Measurements from ENCODE around the gene ATP6V1A.

ATP6V1A gene

DNA sequence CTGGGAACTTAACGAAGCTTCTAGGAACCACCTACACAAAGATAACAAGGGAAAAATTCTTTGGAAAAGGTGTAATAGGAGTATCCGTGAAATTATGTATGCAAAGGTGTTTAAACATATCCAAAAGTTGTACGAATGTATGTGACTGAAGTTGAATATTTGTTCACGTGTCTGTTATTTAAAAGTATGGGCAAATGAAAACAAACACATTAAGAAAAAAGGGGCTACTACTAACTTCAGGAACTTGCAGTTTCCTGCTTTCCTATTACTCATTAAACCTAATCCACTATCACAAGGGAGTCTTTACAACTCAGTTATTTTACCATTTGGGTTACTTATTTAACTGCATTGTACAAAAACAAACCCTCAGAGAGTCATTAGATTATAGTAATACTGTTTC lies 57.8 kb downstream of the ATP6V1A start:
- TF ChIP-seq ZFP3 (CRISPR knock-in tag; IDR thresholded peaks at IDR 0.05) (no peak), BACH2 (CRISPR knock-in tag; IDR thresholded peaks at IDR 0.05; ENCODE audit: borderline replicate concordance) (no peak)
- ATAC-seq = no peak

DNA sequence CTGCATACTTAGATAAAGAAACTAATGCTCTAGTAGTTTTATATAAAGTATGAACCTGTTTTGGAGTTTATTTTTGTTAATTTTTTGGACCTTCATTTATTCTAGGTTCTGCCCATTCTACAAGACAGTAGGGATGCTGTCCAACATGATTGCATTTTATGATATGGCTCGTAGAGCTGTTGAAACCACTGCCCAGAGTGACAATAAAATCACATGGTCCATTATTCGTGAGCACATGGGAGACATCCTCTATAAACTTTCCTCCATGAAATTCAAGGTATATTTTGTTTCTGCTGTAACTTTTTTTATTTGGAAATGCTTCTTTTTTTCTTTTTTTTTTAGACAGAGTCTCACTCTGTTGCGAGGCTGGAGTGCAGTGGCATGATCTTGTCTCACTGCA lies 58.4 kb downstream of the ATP6V1A start:
- TF ChIP-seq, protein P1, sequence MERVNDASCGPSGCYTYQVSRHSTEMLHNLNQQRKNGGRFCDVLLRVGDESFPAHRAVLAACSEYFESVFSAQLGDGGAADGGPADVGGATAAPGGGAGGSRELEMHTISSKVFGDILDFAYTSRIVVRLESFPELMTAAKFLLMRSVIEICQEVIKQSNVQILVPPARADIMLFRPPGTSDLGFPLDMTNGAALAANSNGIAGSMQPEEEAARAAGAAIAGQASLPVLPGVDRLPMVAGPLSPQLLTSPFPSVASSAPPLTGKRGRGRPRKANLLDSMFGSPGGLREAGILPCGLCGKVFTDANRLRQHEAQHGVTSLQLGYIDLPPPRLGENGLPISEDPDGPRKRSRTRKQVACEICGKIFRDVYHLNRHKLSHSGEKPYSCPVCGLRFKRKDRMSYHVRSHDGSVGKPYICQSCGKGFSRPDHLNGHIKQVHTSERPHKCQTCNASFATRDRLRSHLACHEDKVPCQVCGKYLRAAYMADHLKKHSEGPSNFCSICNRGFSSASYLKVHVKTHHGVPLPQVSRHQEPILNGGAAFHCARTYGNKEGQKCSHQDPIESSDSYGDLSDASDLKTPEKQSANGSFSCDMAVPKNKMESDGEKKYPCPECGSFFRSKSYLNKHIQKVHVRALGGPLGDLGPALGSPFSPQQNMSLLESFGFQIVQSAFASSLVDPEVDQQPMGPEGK (CRISPR knock-in tag; IDR thresholded peaks at IDR 0.05; ENCODE audit: borderline replicate concordance) = no peak
- TF ChIP-seq OSR1 (CRISPR knock-in tag; IDR thresholded peaks at IDR 0.05) (no peak), ISL1 (CRISPR knock-in tag; IDR thresholded peaks at IDR 0.05) (no peak), CSDC2 (CRISPR knock-in tag; IDR thresholded peaks at IDR 0.05) (no peak), BACH2 (CRISPR knock-in tag; IDR thresholded peaks at IDR 0.05; ENCODE audit: borderline replicate concordance) (no peak), PPARA (CRISPR knock-in tag; IDR thresholded peaks at IDR 0.05; ENCODE audit: borderline replicate concordance) (no peak), ZNF70 (CRISPR knock-in tag; IDR thresholded peaks at IDR 0.05) (no peak), ZNF565 (CRISPR knock-in tag; conservative IDR thresholded peaks at IDR 0.05; ENCODE audit: low read depth) (no peak), GLIS3 (CRISPR knock-in tag; IDR thresholded peaks at IDR 0.05) (no peak), ARNTL (CRISPR knock-in tag; IDR thresholded peaks at IDR 0.05; ENCODE audit: borderline replicate concordance, low read depth) (no peak), ZNF8 (CRISPR knock-in tag; IDR thresholded peaks at IDR 0.05) (no peak), SNAI2 (CRISPR knock-in tag; IDR thresholded peaks at IDR 0.05) (no peak), ZFP30 (CRISPR knock-in tag; IDR thresholded peaks at IDR 0.05) (no peak)
- TF ChIP-seq, protein P2, sequence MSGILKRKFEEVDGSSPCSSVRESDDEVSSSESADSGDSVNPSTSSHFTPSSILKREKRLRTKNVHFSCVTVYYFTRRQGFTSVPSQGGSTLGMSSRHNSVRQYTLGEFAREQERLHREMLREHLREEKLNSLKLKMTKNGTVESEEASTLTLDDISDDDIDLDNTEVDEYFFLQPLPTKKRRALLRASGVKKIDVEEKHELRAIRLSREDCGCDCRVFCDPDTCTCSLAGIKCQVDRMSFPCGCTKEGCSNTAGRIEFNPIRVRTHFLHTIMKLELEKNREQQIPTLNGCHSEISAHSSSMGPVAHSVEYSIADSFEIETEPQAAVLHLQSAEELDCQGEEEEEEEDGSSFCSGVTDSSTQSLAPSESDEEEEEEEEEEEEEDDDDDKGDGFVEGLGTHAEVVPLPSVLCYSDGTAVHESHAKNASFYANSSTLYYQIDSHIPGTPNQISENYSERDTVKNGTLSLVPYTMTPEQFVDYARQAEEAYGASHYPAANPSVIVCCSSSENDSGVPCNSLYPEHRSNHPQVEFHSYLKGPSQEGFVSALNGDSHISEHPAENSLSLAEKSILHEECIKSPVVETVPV (CRISPR knock-in tag; IDR thresholded peaks at IDR 0.05) = no peak
- TF ChIP-seq, protein P3, sequence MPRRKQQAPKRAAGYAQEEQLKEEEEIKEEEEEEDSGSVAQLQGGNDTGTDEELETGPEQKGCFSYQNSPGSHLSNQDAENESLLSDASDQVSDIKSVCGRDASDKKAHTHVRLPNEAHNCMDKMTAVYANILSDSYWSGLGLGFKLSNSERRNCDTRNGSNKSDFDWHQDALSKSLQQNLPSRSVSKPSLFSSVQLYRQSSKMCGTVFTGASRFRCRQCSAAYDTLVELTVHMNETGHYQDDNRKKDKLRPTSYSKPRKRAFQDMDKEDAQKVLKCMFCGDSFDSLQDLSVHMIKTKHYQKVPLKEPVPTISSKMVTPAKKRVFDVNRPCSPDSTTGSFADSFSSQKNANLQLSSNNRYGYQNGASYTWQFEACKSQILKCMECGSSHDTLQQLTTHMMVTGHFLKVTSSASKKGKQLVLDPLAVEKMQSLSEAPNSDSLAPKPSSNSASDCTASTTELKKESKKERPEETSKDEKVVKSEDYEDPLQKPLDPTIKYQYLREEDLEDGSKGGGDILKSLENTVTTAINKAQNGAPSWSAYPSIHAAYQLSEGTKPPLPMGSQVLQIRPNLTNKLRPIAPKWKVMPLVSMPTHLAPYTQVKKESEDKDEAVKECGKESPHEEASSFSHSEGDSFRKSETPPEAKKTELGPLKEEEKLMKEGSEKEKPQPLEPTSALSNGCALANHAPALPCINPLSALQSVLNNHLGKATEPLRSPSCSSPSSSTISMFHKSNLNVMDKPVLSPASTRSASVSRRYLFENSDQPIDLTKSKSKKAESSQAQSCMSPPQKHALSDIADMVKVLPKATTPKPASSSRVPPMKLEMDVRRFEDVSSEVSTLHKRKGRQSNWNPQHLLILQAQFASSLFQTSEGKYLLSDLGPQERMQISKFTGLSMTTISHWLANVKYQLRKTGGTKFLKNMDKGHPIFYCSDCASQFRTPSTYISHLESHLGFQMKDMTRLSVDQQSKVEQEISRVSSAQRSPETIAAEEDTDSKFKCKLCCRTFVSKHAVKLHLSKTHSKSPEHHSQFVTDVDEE (CRISPR knock-in tag; IDR thresholded peaks at IDR 0.05) = no peak
- TF ChIP-seq, protein P4, sequence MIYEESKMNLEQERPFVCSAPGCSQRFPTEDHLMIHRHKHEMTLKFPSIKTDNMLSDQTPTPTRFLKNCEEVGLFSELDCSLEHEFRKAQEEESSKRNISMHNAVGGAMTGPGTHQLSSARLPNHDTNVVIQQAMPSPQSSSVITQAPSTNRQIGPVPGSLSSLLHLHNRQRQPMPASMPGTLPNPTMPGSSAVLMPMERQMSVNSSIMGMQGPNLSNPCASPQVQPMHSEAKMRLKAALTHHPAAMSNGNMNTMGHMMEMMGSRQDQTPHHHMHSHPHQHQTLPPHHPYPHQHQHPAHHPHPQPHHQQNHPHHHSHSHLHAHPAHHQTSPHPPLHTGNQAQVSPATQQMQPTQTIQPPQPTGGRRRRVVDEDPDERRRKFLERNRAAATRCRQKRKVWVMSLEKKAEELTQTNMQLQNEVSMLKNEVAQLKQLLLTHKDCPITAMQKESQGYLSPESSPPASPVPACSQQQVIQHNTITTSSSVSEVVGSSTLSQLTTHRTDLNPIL (CRISPR knock-in tag; IDR thresholded peaks at IDR 0.05; ENCODE audit: low read depth) = no peak
- ATAC-seq = no peak

DNA sequence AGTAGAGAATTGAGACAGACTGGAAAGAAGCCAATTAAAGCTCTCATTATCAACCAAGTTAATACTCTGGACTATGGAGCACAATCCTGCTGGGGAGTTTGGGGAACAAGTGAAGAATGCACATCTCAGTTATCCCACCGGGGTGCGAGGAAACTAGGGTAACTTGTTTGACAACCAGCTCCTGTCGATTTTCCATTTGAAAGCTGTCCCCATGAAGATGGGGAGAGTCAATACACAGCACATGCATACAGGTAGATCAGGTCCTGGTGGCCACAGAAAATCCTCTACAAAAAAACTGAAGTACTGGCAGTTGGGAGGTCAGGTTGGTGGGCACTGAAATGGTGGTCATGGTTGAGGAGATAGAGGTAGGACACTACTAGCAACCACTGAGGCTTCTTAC lies 66.0 kb downstream of the ATP6V1A start:
- TF ChIP-seq SNAI2 (CRISPR knock-in tag; IDR thresholded peaks at IDR 0.05) (no peak), ZNF565 (CRISPR knock-in tag; conservative IDR thresholded peaks at IDR 0.05; ENCODE audit: low read depth) (no peak), GLIS3 (CRISPR knock-in tag; IDR thresholded peaks at IDR 0.05) (no peak), ZNF8 (CRISPR knock-in tag; IDR thresholded peaks at IDR 0.05) (no peak), OSR1 (CRISPR knock-in tag; IDR thresholded peaks at IDR 0.05) (no peak), PPARA (CRISPR knock-in tag; IDR thresholded peaks at IDR 0.05; ENCODE audit: borderline replicate concordance) (no peak), ZFP30 (CRISPR knock-in tag; IDR thresholded peaks at IDR 0.05) (no peak), ZFP3 (CRISPR knock-in tag; IDR thresholded peaks at IDR 0.05) (no peak)
- TF ChIP-seq, protein P3 (CRISPR knock-in tag; IDR thresholded peaks at IDR 0.05) = no peak
- TF ChIP-seq, protein P1 (CRISPR knock-in tag; IDR thresholded peaks at IDR 0.05; ENCODE audit: borderline replicate concordance) = no peak
- no peak for ATAC-seq

Measured in SK-N-SH treated with all-trans-retinoic acid at 6 μM for 48 hours (cell line).